ENCODE measurements around the gene TOB1.

Gene TOB1, protein sequence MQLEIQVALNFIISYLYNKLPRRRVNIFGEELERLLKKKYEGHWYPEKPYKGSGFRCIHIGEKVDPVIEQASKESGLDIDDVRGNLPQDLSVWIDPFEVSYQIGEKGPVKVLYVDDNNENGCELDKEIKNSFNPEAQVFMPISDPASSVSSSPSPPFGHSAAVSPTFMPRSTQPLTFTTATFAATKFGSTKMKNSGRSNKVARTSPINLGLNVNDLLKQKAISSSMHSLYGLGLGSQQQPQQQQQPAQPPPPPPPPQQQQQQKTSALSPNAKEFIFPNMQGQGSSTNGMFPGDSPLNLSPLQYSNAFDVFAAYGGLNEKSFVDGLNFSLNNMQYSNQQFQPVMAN
- 184 to 375 (median 238) reads per million in 3 donors for total RNA-seq

DNA sequence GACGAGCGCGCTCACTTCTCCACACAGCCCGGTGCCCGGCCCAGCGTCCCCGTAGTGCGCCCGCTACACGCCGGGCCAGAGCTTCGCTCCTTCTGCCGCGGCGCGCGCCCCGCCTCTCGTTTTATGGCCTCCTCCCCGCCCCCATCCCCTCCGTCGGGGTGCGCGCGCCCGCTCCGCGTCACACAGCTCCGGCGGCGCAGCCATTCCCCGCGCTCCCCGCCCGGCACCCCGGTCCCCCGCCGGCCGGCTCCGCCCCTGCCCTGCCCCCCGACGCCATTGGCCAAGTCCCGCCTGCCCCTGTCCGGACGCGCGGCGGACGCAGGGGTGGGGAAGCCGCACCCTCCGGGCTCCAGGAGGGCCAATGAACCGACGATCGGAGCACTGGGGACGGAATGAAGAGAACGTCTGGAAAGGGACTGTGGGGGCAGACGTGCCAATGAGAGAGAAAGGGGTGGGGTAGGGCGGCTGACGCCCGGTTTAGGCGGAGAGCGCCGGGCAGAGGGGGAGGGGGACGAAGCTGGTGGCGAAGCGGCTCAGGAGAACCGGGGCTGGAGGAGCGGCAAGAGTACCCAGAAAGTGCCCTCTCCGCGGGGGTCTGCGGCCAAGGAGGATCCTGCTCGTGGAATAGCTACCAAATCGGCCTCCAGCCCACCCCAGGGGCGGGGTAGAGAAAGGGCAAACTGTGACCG is at the start of gene TOB1:
TSS of gene TOB1 (minus strand) at position 94 of the 689 bp plus-strand sequence. CDS start 2,337 bp downstream, outside the sequence.
- peak within 1 kb of the TSS; percentile 90 for H3K4me3 ChIP-seq (ENCODE audit: insufficient read depth, low read depth, low read length, poor library complexity, severe bottlenecking)
- DNase-seq, result peak; percentile 93 to 95 (median 94)
- H3K27me3 ChIP-seq (replicated peaks; ENCODE audit: control insufficient read depth, insufficient read depth, low read length, poor library complexity, severe bottlenecking), result no peaks in the 10 kb centered on the region
- H3K36me3 ChIP-seq (ENCODE audit: control insufficient read depth, insufficient read depth, low read length), result peaks cover 15% of the 10 kb centered on the region
- peaks cover 44% of the 10 kb centered on the region for H3K4me1 ChIP-seq (ENCODE audit: control insufficient read depth, insufficient read depth, low read length, poor library complexity, severe bottlenecking)
- H3K27ac ChIP-seq (ENCODE audit: insufficient read depth, low read length, poor library complexity, severe bottlenecking), result peak within 1 kb of the TSS; percentile 97
- H3K9me3 ChIP-seq (ENCODE audit: control insufficient read depth, low read length), result no peaks in the 10 kb centered on the region

- DNase-seq, result no peak
- Histone ChIP-seq H3K4me3 (ENCODE audit: insufficient read depth, low read depth, low read length, poor library complexity, severe bottlenecking) (no peak overlapping the region), H3K27me3 (replicated peaks; ENCODE audit: control insufficient read depth, insufficient read depth, low read length, poor library complexity, severe bottlenecking) (no peaks in the 10 kb centered on the region), H3K27ac (ENCODE audit: insufficient read depth, low read length, poor library complexity, severe bottlenecking) (no peak overlapping the region), H3K36me3 (ENCODE audit: control insufficient read depth, insufficient read depth, low read length) (no peaks in the 10 kb centered on the region), H3K4me1 (ENCODE audit: control insufficient read depth, insufficient read depth, low read length, poor library complexity, severe bottlenecking) (peaks cover 61% of the 10 kb centered on the region), H3K9me3 (ENCODE audit: control insufficient read depth, low read length) (no peaks in the 10 kb centered on the region)
Measured at GRCh38 chr17:50914505-50915063, 48.4 kb upstream of the TOB1 start.

DNA sequence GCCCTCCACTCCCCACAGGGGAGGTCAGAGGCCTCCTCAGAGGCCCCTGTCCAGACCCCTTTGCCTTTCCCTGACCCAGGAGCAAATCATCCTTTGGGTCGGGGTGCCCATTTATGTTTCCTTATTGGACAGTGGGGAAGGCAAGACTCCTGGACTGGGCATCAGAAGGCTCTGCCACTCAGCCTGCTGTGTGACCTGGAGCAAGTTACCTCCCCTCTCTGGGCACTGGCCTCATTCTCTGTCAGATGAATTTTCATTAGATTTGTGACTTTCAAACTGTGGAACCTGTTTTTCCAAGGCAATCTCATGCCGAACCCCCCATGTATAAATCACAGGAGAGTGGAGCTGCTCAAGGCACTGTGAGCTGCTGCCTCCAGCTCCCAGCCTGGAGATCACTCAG is 47.0 kb upstream of the TOB1 start:
- Histone ChIP-seq H3K4me3 (ENCODE audit: insufficient read depth, low read depth, low read length, poor library complexity, severe bottlenecking) (no peak overlapping the region), H3K9me3 (ENCODE audit: control insufficient read depth, low read length) (no peaks in the 10 kb centered on the region), H3K27ac (ENCODE audit: insufficient read depth, low read length, poor library complexity, severe bottlenecking) (no peak overlapping the region), H3K4me1 (ENCODE audit: control insufficient read depth, insufficient read depth, low read length, poor library complexity, severe bottlenecking) (peaks cover 61% of the 10 kb centered on the region), H3K36me3 (ENCODE audit: control insufficient read depth, insufficient read depth, low read length) (no peaks in the 10 kb centered on the region), H3K27me3 (replicated peaks; ENCODE audit: control insufficient read depth, insufficient read depth, low read length, poor library complexity, severe bottlenecking) (no peaks in the 10 kb centered on the region)
- DNase-seq, result no peak

- Histone ChIP-seq H3K9me3 (ENCODE audit: control insufficient read depth, low read length) (no peaks in the 10 kb centered on the region), H3K4me1 (ENCODE audit: control insufficient read depth, insufficient read depth, low read length, poor library complexity, severe bottlenecking) (peaks cover 57% of the 10 kb centered on the region), H3K27ac (ENCODE audit: insufficient read depth, low read length, poor library complexity, severe bottlenecking) (no peak overlapping the region), H3K36me3 (ENCODE audit: control insufficient read depth, insufficient read depth, low read length) (no peaks in the 10 kb centered on the region), H3K4me3 (ENCODE audit: insufficient read depth, low read depth, low read length, poor library complexity, severe bottlenecking) (no peak overlapping the region), H3K27me3 (replicated peaks; ENCODE audit: control insufficient read depth, insufficient read depth, low read length, poor library complexity, severe bottlenecking) (no peaks in the 10 kb centered on the region)
- DNase-seq, result no peak
Measured at GRCh38 chr17:50911890-50912289, 45.7 kb upstream of the TOB1 start.

GRCh38 chr17:50911450-50911849 is 45.3 kb upstream of the TOB1 start:
- Histone ChIP-seq H3K36me3 (ENCODE audit: control insufficient read depth, insufficient read depth, low read length) (no peaks in the 10 kb centered on the region), H3K27ac (ENCODE audit: insufficient read depth, low read length, poor library complexity, severe bottlenecking) (no peak overlapping the region), H3K27me3 (replicated peaks; ENCODE audit: control insufficient read depth, insufficient read depth, low read length, poor library complexity, severe bottlenecking) (no peaks in the 10 kb centered on the region), H3K9me3 (ENCODE audit: control insufficient read depth, low read length) (no peaks in the 10 kb centered on the region), H3K4me3 (ENCODE audit: insufficient read depth, low read depth, low read length, poor library complexity, severe bottlenecking) (no peak overlapping the region), H3K4me1 (ENCODE audit: control insufficient read depth, insufficient read depth, low read length, poor library complexity, severe bottlenecking) (peaks cover 55% of the 10 kb centered on the region)
- no peak for DNase-seq

- peak; percentile 56 to 79 (median 58) for DNase-seq
- H3K36me3 ChIP-seq (ENCODE audit: control insufficient read depth, insufficient read depth, low read length), result no peaks in the 10 kb centered on the region
Measured at GRCh38 chr17:50909765-50910605, 43.8 kb upstream of the TOB1 start.

DNA sequence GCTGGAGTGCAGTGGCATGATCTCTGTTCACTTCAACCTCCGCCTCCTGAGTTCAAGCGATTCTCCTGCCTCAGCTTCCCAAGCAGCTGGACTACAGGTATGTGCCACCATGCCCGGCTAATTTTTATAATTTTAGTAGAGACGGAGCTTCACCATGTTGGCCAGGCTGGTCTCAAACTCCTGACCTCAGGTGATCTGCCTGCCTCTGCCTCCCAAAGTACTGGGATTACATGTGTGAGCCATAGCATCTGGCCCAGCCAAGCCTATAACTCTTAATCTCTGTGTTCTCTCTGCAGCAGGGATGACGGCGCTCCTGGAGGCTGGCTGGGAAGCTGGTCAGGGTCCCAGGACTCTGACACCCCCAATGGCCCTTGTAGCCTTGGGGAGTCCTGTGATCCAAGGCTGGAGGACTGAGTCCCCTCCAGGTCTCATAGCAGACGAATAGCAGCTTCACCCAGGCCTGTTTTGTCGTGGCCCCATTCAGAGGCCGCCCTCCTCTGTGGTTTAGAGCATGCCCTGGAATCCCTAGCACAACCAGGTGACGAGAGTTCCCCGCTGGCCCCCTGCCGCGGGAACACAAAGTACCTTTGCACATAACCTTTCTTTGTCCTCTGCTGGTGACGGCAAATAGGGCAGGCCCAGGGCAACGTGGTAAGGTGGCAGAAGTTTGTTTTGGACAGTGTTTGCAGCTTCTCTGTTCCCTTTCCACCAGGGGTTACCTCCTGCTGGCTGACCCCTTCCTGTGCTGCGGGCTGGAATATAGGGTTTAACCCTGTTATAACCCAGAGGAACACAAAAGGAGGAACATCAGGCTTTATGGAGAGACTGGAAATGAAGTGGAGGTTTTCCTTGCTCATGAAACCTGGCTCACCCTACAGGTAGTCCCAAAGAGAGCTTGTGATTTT is 43.0 kb upstream of the TOB1 start:
- peaks cover 66% of the 10 kb centered on the region for H3K4me1 ChIP-seq (ENCODE audit: control insufficient read depth, insufficient read depth, low read length, poor library complexity, severe bottlenecking)
- H3K9me3 ChIP-seq (ENCODE audit: control insufficient read depth, low read length), result no peaks in the 10 kb centered on the region
- DNase-seq, result peak; percentile 34 to 60 (median 45)
- no peaks in the 10 kb centered on the region for H3K36me3 ChIP-seq (ENCODE audit: control insufficient read depth, insufficient read depth, low read length)
- no peaks in the 10 kb centered on the region for H3K27me3 ChIP-seq (replicated peaks; ENCODE audit: control insufficient read depth, insufficient read depth, low read length, poor library complexity, severe bottlenecking)
- peak overlapping the region; percentile 80 for H3K27ac ChIP-seq (ENCODE audit: insufficient read depth, low read length, poor library complexity, severe bottlenecking)
- H3K4me3 ChIP-seq (ENCODE audit: insufficient read depth, low read depth, low read length, poor library complexity, severe bottlenecking), result peak overlapping the region; percentile 6

More at GRCh38 chr17:50909765-50910605, 43.8 kb upstream of the TOB1 start:
- Histone ChIP-seq H3K9me3 (ENCODE audit: control insufficient read depth, low read length) (no peaks in the 10 kb centered on the region), H3K4me3 (ENCODE audit: insufficient read depth, low read depth, low read length, poor library complexity, severe bottlenecking) (peak overlapping the region; percentile 9), H3K27me3 (replicated peaks; ENCODE audit: control insufficient read depth, insufficient read depth, low read length, poor library complexity, severe bottlenecking) (no peaks in the 10 kb centered on the region), H3K27ac (ENCODE audit: insufficient read depth, low read length, poor library complexity, severe bottlenecking) (peak overlapping the region; percentile 80), H3K4me1 (ENCODE audit: control insufficient read depth, insufficient read depth, low read length, poor library complexity, severe bottlenecking) (peaks cover 58% of the 10 kb centered on the region)

- H3K27me3 ChIP-seq (replicated peaks; ENCODE audit: control insufficient read depth, insufficient read depth, low read length, poor library complexity, severe bottlenecking), result no peaks in the 10 kb centered on the region
- H3K27ac ChIP-seq (ENCODE audit: insufficient read depth, low read length, poor library complexity, severe bottlenecking), result peak overlapping the region; percentile 80
- DNase-seq, result no peak
- H3K4me3 ChIP-seq (ENCODE audit: insufficient read depth, low read depth, low read length, poor library complexity, severe bottlenecking), result no peak overlapping the region
- no peaks in the 10 kb centered on the region for H3K9me3 ChIP-seq (ENCODE audit: control insufficient read depth, low read length)
- peaks cover 66% of the 10 kb centered on the region for H3K4me1 ChIP-seq (ENCODE audit: control insufficient read depth, insufficient read depth, low read length, poor library complexity, severe bottlenecking)
- H3K36me3 ChIP-seq (ENCODE audit: control insufficient read depth, insufficient read depth, low read length), result no peaks in the 10 kb centered on the region
Measured at GRCh38 chr17:50908140-50908859, 42.1 kb upstream of the TOB1 start.
